Activated CD4-positive, alpha-beta memory T cell treated with anti-CD3 and anti-CD28 coated beads, Interleukin-2, amount 10 ng/mL, durations not matched to agents 7 days and 5 days (primary cell): ENCODE results near the gene KRT13. TPM values are rescaled to one million over a fixed set of nuclear protein-coding genes. Genes with fewer than 3 reads are reported as not detected.

Experiments
- CTCF ChIA-PET: fragments of 350-600 bp; sonication (Branson Sonifier 250); formaldehyde crosslinking; loops from one replicate; lab custom pipeline; 2021; ENCODE audit warnings: antibody characterized with exemption, inconsistent platforms; lab: Charles Lee
- POLR2A ChIA-PET: fragments of 350-600 bp; sonication (Branson Sonifier 250); formaldehyde crosslinking; loops from one replicate; lab custom pipeline; 2021; ENCODE audit warnings: antibody characterized with exemption; lab: Charles Lee
- DNase-seq: peaks from one replicate; pipeline ENCODE4 v3.0.0-alpha.2; 2020
- H3K27ac Mint-ChIP-seq: one replicate; pipeline ENCODE4 v1.8.0; 2021; ENCODE audit warnings: mild to moderate bottlenecking, mixed read lengths
- H3K27me3 Mint-ChIP-seq: one replicate; pipeline ENCODE4 v1.8.0; 2021; ENCODE audit warnings: mixed read lengths
- H3K36me3 Mint-ChIP-seq: one replicate; pipeline ENCODE4 v1.8.0; 2021; ENCODE audit warnings: low read depth, mixed read lengths
- H3K4me1 Mint-ChIP-seq: one replicate; pipeline ENCODE4 v1.8.0; 2021; ENCODE audit warnings: mixed read lengths
- H3K4me3 Mint-ChIP-seq: one replicate; pipeline ENCODE4 v1.8.0; 2021; ENCODE audit warnings: mild to moderate bottlenecking, mixed read lengths
- H3K9me3 Mint-ChIP-seq: one replicate; pipeline ENCODE4 v1.8.0; 2021; ENCODE audit warnings: mixed read lengths
- total RNA-seq, 2 experiments: library from RNA; stranded (reverse); gene quantifications; one replicate each; pipeline ENCODE4 v1.2.3, GENCODE V29; 2021

KRT13 gene
- total RNA-seq, 2 experiments from 2014 or later, result not detected

DNA sequence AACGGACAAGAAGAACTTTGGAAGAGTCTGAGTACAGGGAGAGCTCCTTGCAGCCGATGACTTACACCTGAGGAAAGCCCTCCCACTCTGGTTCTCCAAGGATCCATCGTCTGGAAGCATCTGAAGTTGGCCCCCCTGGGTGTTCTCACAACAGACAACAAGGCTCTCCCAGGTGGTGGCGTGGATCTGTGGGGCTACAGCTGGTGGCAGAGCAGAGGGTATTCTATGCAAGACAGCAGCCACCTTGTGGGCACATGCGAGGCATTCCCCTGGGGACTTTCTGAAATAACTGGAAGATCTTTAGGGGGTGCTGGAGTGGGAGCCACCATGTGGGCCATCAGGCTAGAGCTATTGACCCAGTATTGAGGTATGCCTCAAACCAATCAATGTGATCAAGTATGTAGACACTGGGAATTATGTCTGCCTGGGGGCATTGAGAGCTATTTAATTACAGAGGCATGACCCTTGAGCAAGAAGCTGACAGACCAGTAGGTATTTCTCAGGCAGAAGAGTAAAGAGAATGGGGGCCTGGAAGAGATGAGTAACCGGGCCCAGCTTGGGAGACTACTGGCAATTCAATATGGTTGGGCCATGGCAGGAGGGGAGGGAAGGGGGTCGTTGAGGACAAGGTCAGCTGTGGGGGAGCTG is 29.6 kb upstream of the KRT13 start:
- Mint-ChIP-seq H3K27ac (no peak overlapping the region), H3K9me3 (no peaks in the 10 kb centered on the region), H3K4me3 (no peak overlapping the region), H3K27me3 (peaks cover 33% of the 10 kb centered on the region), H3K4me1 (no peaks in the 10 kb centered on the region), H3K36me3 (no peaks in the 10 kb centered on the region)
- CTCF ChIA-PET, result interaction anchor here (0.5 to 3.6 kb wide), 2 partner anchors 9 to 14 kb away, joined by 3 to 18 read pairs; no protein-coding TSS in a partner anchor
- no peak for DNase-seq
- POLR2A ChIA-PET, result no interaction called here

DNA sequence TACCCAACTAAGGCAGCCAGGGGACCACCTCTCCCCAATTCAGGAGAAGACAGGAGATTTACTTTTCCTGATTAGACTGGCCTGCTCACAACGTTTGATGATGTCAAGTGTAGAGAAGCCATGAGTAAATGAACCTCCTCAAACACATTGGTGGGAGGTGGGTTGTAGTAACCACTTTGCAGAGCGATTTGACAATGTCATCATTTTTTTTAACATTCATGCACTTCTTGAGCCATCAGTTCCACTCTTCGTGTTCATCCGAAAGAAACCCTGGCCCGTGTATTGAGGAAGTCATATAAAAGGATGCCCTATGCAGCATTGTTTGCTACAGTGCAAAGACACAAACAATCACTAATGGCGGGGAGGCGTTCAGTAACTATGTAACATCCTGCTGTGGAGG is 28.2 kb upstream of the KRT13 start:
- no peaks in the 10 kb centered on the region for H3K4me1 Mint-ChIP-seq
- H3K36me3 Mint-ChIP-seq, result no peaks in the 10 kb centered on the region
- ChIA-PET POLR2A (no interaction called here), CTCF (interaction anchor here (1.4 kb wide), 1 partner anchor 129 kb away, joined by 3 read pairs; no protein-coding TSS in a partner anchor)
- H3K27ac Mint-ChIP-seq, result no peak overlapping the region
- no peaks in the 10 kb centered on the region for H3K9me3 Mint-ChIP-seq
- no peak for DNase-seq
- H3K4me3 Mint-ChIP-seq, result no peak overlapping the region
- peaks cover 47% of the 10 kb centered on the region for H3K27me3 Mint-ChIP-seq

DNA sequence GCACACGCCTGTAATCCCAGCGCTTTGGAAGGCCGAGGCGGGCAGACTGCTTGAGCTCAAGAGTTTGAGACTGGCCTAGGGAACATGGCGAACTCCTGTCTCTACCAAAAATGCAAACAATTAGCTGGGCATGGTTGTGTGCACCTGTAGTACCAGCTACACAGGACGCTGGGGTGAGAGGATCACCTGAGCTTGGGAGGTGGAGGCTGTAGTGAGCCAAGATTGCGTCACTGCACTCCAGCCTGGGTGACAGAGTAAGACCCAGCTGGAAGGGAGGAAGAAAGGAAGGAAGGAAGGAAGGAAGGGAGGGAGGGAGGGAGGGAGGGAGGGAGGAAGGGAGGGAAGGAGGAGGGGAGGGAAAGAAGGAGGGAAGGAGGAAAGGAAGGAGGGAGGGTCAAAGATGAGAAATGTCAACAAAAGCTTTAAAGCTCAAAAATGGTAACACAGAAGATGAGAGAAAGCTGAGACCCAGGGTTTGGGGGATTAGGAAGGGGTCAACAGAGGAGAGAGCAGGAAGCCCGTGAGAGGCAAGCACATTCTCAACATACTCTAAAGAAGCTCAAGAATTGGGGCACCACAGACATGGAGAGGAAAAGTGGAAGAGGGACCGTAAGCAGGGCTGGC is 27.6 kb upstream of the KRT13 start:
- ChIA-PET CTCF (interaction anchor here (1.3 to 1.5 kb wide), 3 partner anchors 15 to 130 kb away, joined by 3 to 7 read pairs (median 3); no protein-coding TSS in a partner anchor), POLR2A (no interaction called here)
- no peaks in the 10 kb centered on the region for H3K9me3 Mint-ChIP-seq
- peaks cover 2% of the 10 kb centered on the region for H3K4me1 Mint-ChIP-seq
- no peak overlapping the region for H3K27ac Mint-ChIP-seq
- no peak overlapping the region for H3K4me3 Mint-ChIP-seq
- DNase-seq, result no peak
- H3K27me3 Mint-ChIP-seq, result peaks cover 52% of the 10 kb centered on the region
- H3K36me3 Mint-ChIP-seq, result no peaks in the 10 kb centered on the region

DNA sequence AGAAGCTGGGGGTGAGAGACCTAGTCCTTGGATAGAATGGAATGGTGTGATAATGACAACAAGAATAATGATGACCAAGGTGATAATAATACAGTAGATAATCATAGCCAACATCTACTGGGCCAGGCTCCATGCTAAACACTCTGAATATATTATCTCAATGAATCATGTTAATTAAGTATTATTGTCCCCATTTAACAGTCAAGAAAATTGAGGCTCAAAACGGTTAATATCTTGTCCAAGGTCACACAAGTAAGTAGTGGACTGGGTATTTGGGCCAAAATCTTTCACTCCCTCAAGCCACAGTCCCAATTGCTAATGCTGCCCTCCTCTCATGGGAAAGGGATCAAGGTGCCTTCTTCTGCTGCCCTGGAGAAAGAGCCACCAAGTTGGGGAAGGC is 26.6 kb upstream of the KRT13 start:
- H3K9me3 Mint-ChIP-seq, result no peaks in the 10 kb centered on the region
- no peaks in the 10 kb centered on the region for H3K36me3 Mint-ChIP-seq
- POLR2A ChIA-PET, result no interaction called here
- no peak overlapping the region for H3K27ac Mint-ChIP-seq
- DNase-seq, result no peak
- no peak overlapping the region for H3K4me3 Mint-ChIP-seq
- H3K27me3 Mint-ChIP-seq, result peaks cover 55% of the 10 kb centered on the region
- H3K4me1 Mint-ChIP-seq, result peaks cover 3% of the 10 kb centered on the region
- CTCF ChIA-PET, result interaction anchor here (1.3 to 1.5 kb wide), 2 partner anchors 16 to 17 kb away, joined by 3 to 7 read pairs; no protein-coding TSS in a partner anchor

DNA sequence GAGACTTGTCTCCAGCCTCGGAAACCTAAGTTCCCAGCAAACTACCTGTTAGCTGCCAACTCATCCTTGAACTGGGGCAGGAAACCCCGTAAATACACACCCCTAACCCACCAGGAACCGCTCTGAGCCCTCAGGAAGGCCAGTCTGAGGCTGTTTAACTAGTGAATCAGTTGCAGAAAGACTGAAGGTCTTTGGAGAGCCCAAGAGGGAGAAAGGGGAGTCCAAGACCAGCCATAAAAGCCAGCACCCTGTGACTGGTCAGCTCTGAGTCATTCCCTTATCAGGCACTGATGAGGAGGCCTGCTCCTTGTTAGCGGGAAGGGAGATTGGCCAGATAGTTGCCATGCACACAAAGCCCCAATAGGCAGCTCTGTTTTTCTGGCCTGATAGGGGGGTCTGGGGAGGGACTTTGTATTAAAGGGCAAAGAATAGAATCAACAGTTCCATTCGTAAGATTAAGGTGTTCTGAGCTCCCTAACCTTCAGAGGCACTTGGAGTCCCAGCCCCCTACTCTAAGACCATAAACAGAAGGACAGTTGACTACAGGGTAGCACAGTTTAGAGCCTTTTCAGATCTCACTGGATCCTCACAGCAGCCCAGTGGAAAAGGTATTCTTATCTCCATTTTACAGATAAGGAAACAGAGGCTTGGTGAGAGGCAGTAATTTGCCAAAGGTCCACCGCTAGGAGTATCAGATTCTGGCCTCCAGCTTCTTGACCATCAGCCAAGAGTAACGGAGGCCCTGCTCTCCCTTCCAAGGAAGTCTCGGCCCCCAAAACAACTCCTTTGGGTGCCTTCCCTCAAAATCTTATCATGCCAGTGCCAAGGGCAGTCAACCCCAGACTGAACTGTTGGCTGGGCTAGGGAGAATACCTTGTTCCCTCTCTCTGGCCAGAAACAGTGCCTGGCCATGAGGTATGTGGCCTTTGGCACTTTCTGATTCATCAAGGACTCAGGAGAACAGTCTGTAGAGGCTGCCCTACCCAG is 24.9 kb upstream of the KRT13 start:
- no peak for DNase-seq
- Mint-ChIP-seq H3K36me3 (no peaks in the 10 kb centered on the region), H3K27ac (no peak overlapping the region), H3K4me1 (peaks cover 3% of the 10 kb centered on the region), H3K9me3 (no peaks in the 10 kb centered on the region), H3K27me3 (peaks cover 59% of the 10 kb centered on the region), H3K4me3 (no peak overlapping the region)
- ChIA-PET CTCF (interaction anchor here (1.2 kb wide), 1 partner anchor 18 kb away, joined by 3 read pairs; no protein-coding TSS in a partner anchor), POLR2A (no interaction called here)

DNA sequence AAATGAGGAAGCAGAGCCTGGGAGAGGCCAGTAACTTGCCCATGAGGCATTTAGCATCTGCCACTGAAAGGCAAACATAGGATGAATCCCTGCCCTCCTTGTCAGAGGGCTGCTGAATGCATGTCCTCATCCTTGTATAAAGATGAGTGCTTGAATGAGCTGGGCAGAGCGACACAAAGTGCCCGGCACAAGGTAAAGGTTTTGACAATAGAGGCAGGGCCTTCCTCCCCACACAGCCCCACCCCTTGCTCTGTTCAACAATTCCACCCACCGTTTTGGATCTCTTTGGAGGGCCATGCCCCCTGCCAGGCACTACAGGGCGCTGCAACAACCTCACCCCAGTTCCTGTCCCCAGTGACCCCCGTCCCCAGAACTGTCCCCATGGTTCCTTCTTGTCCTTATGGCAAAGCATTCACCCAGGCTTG is 24.1 kb upstream of the KRT13 start:
- Mint-ChIP-seq H3K9me3 (no peaks in the 10 kb centered on the region), H3K36me3 (no peaks in the 10 kb centered on the region), H3K4me1 (peaks cover 3% of the 10 kb centered on the region), H3K4me3 (no peak overlapping the region), H3K27me3 (peaks cover 56% of the 10 kb centered on the region), H3K27ac (no peak overlapping the region)
- POLR2A ChIA-PET, result no interaction called here
- CTCF ChIA-PET, result interaction anchor here (0.5 to 1.2 kb wide), 2 partner anchors 19 to 63 kb away, joined by 3 read pairs; no protein-coding TSS in a partner anchor
- no peak for DNase-seq

DNA sequence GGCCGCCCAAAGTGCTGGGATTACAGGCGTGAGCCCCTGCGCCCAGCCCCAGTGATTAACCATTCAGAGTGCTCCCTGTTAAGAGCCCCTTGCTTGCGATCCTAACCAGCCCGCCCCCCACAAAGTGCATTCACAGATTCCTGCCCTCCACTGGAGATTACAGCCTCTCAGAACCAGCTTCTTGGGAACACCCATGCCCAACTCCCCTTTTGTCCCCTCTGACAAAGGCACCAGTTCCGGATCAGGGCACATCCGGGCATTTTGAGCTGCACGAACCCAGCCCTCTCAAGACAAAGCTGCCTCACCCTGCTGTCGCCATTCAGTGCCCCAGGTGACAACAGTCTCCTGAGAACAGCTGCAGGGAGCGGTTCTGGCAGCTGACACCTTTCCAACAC is 23.5 kb upstream of the KRT13 start:
- no peaks in the 10 kb centered on the region for H3K9me3 Mint-ChIP-seq
- DNase-seq, result no peak
- CTCF ChIA-PET, result interaction anchor here (1.2 kb wide), 1 partner anchor 20 kb away, joined by 3 read pairs; no protein-coding TSS in a partner anchor
- H3K27me3 Mint-ChIP-seq, result peaks cover 56% of the 10 kb centered on the region
- no peak overlapping the region for H3K4me3 Mint-ChIP-seq
- no peak overlapping the region for H3K27ac Mint-ChIP-seq
- H3K4me1 Mint-ChIP-seq, result peaks cover 3% of the 10 kb centered on the region
- POLR2A ChIA-PET, result no interaction called here
- H3K36me3 Mint-ChIP-seq, result no peaks in the 10 kb centered on the region

DNA sequence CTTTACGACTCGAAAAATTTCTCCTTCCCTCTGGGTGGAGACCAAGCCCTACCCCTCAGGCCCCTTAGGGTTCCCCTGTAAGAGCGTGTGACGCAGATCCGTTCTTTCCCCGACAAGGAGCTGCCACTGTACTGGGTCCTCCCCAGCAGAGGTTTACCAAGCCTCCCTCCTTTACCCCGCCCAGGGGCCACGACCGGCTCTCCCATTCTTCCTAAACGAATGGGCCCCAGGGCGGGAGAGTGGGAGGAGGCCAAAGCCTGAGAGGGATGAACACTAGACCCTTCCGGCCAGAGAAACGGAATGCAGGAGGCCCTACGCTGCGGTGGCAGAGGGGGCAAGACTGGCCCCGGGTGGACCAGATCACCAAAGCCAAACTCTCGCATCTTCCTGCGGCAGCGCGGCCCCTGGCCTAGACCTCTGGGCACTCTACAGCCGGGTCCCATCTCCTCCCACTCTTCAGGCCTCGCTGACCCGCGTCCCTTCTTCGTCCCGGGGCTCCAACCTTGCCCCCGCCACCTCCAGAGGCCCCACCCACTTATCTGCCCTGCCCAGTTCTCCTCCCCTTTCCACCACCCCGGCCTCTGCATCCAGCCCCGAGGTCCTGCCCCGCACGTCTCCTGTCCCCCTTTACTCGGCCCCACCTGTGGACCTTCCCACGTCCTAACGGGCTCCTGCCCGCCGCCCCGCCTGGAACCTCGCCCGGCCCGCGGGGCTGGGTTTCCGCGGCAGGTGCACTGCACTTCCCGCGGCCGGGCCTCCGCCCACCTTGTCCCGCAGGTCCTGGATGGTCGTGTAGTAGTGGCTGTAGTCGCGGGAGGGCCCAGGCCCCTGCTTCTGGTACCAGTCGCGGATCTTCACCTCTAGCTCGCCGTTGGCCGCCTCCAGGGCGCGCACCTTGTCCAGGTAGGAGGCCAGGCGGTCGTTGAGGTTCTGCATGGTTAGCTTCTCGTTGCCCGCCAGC is 21.9 kb upstream of the KRT13 start:
- H3K9me3 Mint-ChIP-seq, result no peaks in the 10 kb centered on the region
- no peak overlapping the region for H3K4me3 Mint-ChIP-seq
- no peak overlapping the region for H3K27ac Mint-ChIP-seq
- peaks cover 48% of the 10 kb centered on the region for H3K27me3 Mint-ChIP-seq
- ChIA-PET CTCF (no interaction called here), POLR2A (no interaction called here)
- H3K4me1 Mint-ChIP-seq, result peaks cover 3% of the 10 kb centered on the region
- H3K36me3 Mint-ChIP-seq, result no peaks in the 10 kb centered on the region
- no peak for DNase-seq

DNA sequence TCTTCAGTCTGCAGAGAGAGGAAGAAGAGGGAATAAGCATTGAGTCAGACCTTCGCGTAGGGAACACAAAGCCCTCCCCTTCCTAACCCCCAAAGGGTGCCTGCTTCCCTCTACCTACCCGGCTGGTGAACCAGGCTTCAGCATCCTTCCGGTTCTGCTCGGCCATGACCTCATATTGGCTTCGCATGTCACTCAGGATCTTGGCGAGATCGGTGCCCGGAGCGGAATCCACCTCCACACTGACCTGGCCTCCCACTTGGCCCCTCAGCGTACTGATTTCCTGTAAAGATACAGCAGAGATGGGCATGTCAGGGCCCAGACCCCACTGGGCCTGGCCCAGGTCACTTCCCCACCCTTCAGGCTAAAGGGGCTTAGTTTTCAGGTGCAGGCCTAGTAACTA is 18.8 kb upstream of the KRT13 start:
- no peak overlapping the region for H3K4me3 Mint-ChIP-seq
- H3K36me3 Mint-ChIP-seq, result no peaks in the 10 kb centered on the region
- no peak overlapping the region for H3K27ac Mint-ChIP-seq
- peaks cover 27% of the 10 kb centered on the region for H3K27me3 Mint-ChIP-seq
- ChIA-PET POLR2A (no interaction called here), CTCF (no interaction called here)
- DNase-seq, result no peak
- peaks cover 3% of the 10 kb centered on the region for H3K4me1 Mint-ChIP-seq
- no peaks in the 10 kb centered on the region for H3K9me3 Mint-ChIP-seq

DNA sequence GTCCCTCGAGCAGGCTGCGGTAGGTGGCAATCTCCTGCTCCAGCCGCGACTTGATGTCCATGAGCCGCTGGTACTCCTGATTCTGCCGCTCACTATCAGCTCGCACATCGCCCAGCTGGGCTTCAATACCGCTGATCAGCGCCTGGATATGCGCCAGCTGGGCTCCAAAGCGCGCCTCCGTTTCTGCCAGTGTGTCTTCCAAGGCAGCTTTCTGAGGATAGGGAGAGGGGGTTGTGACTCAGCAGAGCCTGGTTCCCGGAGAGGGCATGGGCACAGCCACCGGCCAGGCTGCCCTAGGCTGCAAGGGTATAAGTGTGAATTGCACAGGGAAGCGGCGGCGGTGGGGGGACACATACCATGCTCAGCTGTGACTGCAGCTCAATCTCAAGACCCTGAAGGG is 18.4 kb upstream of the KRT13 start:
- DNase-seq, result no peak
- POLR2A ChIA-PET, result no interaction called here
- H3K27ac Mint-ChIP-seq, result no peak overlapping the region
- CTCF ChIA-PET, result no interaction called here
- H3K9me3 Mint-ChIP-seq, result no peaks in the 10 kb centered on the region
- H3K4me3 Mint-ChIP-seq, result no peak overlapping the region
- no peaks in the 10 kb centered on the region for H3K36me3 Mint-ChIP-seq
- peaks cover 22% of the 10 kb centered on the region for H3K27me3 Mint-ChIP-seq
- H3K4me1 Mint-ChIP-seq, result peaks cover 3% of the 10 kb centered on the region

DNA sequence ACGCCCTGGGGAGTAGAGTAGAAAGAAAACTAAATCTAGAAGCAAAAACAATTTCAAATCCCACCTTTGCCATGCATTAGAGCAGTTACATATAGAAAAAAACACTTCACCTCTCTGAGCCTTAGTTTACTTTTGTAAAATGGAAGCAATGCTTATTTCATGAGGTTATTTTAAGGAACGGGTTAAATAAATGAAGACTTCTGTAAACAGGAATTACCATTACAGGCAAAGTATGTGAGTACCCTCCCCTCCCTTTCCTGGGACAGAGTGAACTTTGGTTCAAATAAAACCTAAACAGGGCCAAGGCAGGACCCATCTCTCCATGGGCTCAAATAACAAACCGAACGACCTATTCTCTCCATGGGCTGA is 17.8 kb upstream of the KRT13 start:
- Mint-ChIP-seq H3K27ac (no peak overlapping the region), H3K4me1 (peaks cover 1% of the 10 kb centered on the region), H3K9me3 (no peaks in the 10 kb centered on the region), H3K4me3 (no peak overlapping the region), H3K27me3 (peaks cover 16% of the 10 kb centered on the region), H3K36me3 (no peaks in the 10 kb centered on the region)
- ChIA-PET POLR2A (no interaction called here), CTCF (no interaction called here)
- no peak for DNase-seq
